K562 (cell line): ENCODE data around the gene SCYL1. TPM values are rescaled to one million over a fixed set of nuclear protein-coding genes. Genes with fewer than 3 reads are reported as not detected.

Experiments used
- ARID2 ChIP-seq: fragments of 450-650 bp; IDR thresholded peaks from 2 replicates; pipeline ENCODE4 v1.6.1; 2017; ENCODE audit warnings: antibody characterized with exemption, mild to moderate bottlenecking
- BCLAF1 ChIP-seq, 2 experiments: fragments of 450-650 bp in 1 of 2; IDR thresholded peaks; 2 replicates each; pipeline ENCODE4 v1.6.1; 2011 to 2017; ENCODE audit warnings: low read depth in 2 of 2, antibody characterized with exemption in 1 of 2, borderline replicate concordance in 1 of 2, low read length in 1 of 2, mild to moderate bottlenecking in 1 of 2, mixed read lengths in 1 of 2; ENCODE audit not compliant: control insufficient read depth in 1 of 2
- DNMT1 ChIP-seq: fragments of 450-650 bp; IDR thresholded peaks from 2 replicates; pipeline ENCODE4 v1.6.1; 2016; ENCODE audit warnings: antibody characterized with exemption, mild to moderate bottlenecking
- EP300 ChIP-seq: IDR thresholded peaks from 2 replicates; pipeline ENCODE4 v1.6.1; 2012; ENCODE audit warnings: low read length, improper control_type of control experiment
- FOXA1 ChIP-seq: fragments of 450-650 bp; IDR thresholded peaks from 2 replicates; pipeline ENCODE4 v1.6.1; 2016; ENCODE audit warnings: mild to moderate bottlenecking, borderline replicate concordance
- FOXK1 ChIP-seq: sonication (generic); formaldehyde crosslinking; IDR thresholded peaks from 2 replicates; pipeline ENCODE4 v1.8.0; 2022; ENCODE audit warnings: missing genetic modification reagents, mild to moderate bottlenecking, borderline replicate concordance
- HNRNPH1 ChIP-seq: fragments of 200-400 bp; formaldehyde crosslinking; optimal IDR thresholded peaks from 2 replicates; pipeline ENCODE3; 2017; ENCODE audit warnings: low read depth, mild to moderate bottlenecking, low read length, moderate library complexity
- MEIS2 ChIP-seq: fragments of 450-650 bp; IDR thresholded peaks from 2 replicates; pipeline ENCODE4 v1.6.1; 2014; ENCODE audit warnings: mild to moderate bottlenecking; ENCODE audit not compliant: partially characterized antibody
- NCOR1 ChIP-seq: fragments of 450-650 bp; IDR thresholded peaks from 2 replicates; pipeline ENCODE4 v1.6.1; 2016; ENCODE audit warnings: mild to moderate bottlenecking, moderate library complexity
- NFIC ChIP-seq: fragments of 450-650 bp; IDR thresholded peaks from 2 replicates; pipeline ENCODE4 v1.6.1; 2017; ENCODE audit warnings: mild to moderate bottlenecking, inconsistent platforms
- POLR2G ChIP-seq: fragments of 200-400 bp; formaldehyde crosslinking; IDR thresholded peaks from 2 replicates; pipeline ENCODE4 v1.6.1; 2017; ENCODE audit warnings: low read depth, mild to moderate bottlenecking, antibody characterized with exemption, low read length, moderate library complexity
- RFX5 ChIP-seq: IDR thresholded peaks from 2 replicates; pipeline ENCODE4 v1.6.1; 2011; ENCODE audit warnings: low read depth, mild to moderate bottlenecking, improper control_type of control experiment, low read length
- SIN3A ChIP-seq, 2 experiments: fragments of 150-350 bp in 1 of 2; IDR thresholded peaks; 2 replicates each; pipeline ENCODE4 v1.6.1; 2011 to 2016; ENCODE audit warnings: borderline replicate concordance in 2 of 2, low read depth in 2 of 2, low read length in 2 of 2, mild to moderate bottlenecking in 2 of 2, moderate library complexity in 2 of 2; ENCODE audit not compliant: control insufficient read depth in 1 of 2
- TAF15 ChIP-seq: fragments of 200-400 bp; formaldehyde crosslinking; IDR thresholded peaks from 2 replicates; pipeline ENCODE4 v1.6.1; 2017; ENCODE audit warnings: mild to moderate bottlenecking, low read depth, low read length, moderate library complexity
- TRIM24 ChIP-seq, 2 experiments: fragments of 450-650 bp; IDR thresholded peaks; 2 replicates each; pipeline ENCODE4 v1.6.1; 2016
- ZNF75A ChIP-seq: fragments of 450-650 bp; formaldehyde crosslinking; IDR thresholded peaks from 2 replicates; pipeline ENCODE4 v1.4.0; 2020; ENCODE audit warnings: mild to moderate bottlenecking
- polyA plus RNA-seq, 8 experiments: library from polyadenylated mRNA; depleted of rRNA in 4 of 8; stranded (reverse) in 5 of 8; unstranded in 3 of 8; fragments of >200 nt; fragmentation: Nextera tagmentation in 2 of 8; fragmentation: Illumina TruSeq in 1 of 8; extraction: Ambion mirVana in 2 of 8; extraction: Trizol in 1 of 8; gene quantifications; 2 replicates each; pipeline versions ENCODE4 v1.2.1 to v1.2.3, GENCODE V29; 2011 to 2014; ENCODE audit warnings: inconsistent platforms in 1 of 8, missing spikeins in 1 of 8
- total RNA-seq, 7 experiments: library from RNA; depleted of rRNA in 6 of 7; stranded (reverse); fragments of >200 nt in 6 of 7; fragmentation: Illumina TruSeq in 2 of 7; extraction: Trizol in 2 of 7; gene quantifications; 2 replicates each; pipeline versions ENCODE4 v1.2.1 to v1.2.3, GENCODE V29; 2011 to 2021; ENCODE audit warnings: low replicate concordance in 1 of 7
- TF ChIP-seq, protein P1 (sequence below): fragments of 250-450 bp; sonication (Bioruptor Pico); IDR thresholded peaks from 2 replicates; pipeline ENCODE4 v1.8.0; 2021; ENCODE audit warnings: mild to moderate bottlenecking, moderate library complexity
- TF ChIP-seq, protein P2 (sequence below): sonication (generic); formaldehyde crosslinking; IDR thresholded peaks from 2 replicates; pipeline ENCODE4 v1.8.1; 2023; ENCODE audit warnings: mild to moderate bottlenecking, missing genetic modification reagents
- TF ChIP-seq, protein P3 (sequence below): sonication (generic); formaldehyde crosslinking; IDR thresholded peaks from 2 replicates; pipeline ENCODE4 v1.8.0; 2023; ENCODE audit warnings: missing genetic modification reagents, mild to moderate bottlenecking, borderline replicate concordance

SCYL1 gene
- total and polyA plus RNA-seq, 9 of the 15 experiments (the other 6 are each of a cell fraction or from before 2014, with no cell fraction given): 1.9 to 145 (median 57.6) TPM

DNA sequence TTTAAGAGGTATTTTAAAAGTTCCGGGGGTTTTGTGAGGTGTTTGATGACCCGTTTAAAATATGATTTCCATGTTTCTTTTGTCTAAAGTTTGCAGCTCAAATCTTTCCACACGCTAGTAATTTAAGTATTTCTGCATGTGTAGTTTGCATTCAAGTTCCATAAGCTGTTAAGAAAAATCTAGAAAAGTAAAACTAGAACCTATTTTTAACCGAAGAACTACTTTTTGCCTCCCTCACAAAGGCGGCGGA lies 26.2 kb upstream of the SCYL1 start (continued):
- TF ChIP-seq HNRNPH1 (no peak), FOXK1 (no peak), TRIM24 (IDR thresholded peaks at IDR 0.05) (peak in 1 of 2 experiments; percentile 67; a peak in 2 of 4 replicates), RFX5 (no peak), ZNF75A (no peak), FOXA1 (no peak), DNMT1 (no peak), EP300 (no peak), ARID2 (no peak), POLR2G (no peak), MEIS2 (no peak), TAF15 (no peak), BCLAF1 (IDR thresholded peaks at IDR 0.05; ENCODE audit: borderline replicate concordance in 1 of 2, control insufficient read depth in 1 of 2, low read depth in 2 of 2, low read length in 1 of 2) (no peak), NFIC (no peak), SIN3A (IDR thresholded peaks at IDR 0.05; ENCODE audit: borderline replicate concordance in 2 of 2, control insufficient read depth in 1 of 2, low read depth in 2 of 2, low read length in 2 of 2) (no peak), NCOR1 (no peak)
- TF ChIP-seq, protein P1, sequence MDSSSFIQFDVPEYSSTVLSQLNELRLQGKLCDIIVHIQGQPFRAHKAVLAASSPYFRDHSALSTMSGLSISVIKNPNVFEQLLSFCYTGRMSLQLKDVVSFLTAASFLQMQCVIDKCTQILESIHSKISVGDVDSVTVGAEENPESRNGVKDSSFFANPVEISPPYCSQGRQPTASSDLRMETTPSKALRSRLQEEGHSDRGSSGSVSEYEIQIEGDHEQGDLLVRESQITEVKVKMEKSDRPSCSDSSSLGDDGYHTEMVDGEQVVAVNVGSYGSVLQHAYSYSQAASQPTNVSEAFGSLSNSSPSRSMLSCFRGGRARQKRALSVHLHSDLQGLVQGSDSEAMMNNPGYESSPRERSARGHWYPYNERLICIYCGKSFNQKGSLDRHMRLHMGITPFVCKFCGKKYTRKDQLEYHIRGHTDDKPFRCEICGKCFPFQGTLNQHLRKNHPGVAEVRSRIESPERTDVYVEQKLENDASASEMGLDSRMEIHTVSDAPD (CRISPR knock-in tag): no peak
- TF ChIP-seq, protein P2, sequence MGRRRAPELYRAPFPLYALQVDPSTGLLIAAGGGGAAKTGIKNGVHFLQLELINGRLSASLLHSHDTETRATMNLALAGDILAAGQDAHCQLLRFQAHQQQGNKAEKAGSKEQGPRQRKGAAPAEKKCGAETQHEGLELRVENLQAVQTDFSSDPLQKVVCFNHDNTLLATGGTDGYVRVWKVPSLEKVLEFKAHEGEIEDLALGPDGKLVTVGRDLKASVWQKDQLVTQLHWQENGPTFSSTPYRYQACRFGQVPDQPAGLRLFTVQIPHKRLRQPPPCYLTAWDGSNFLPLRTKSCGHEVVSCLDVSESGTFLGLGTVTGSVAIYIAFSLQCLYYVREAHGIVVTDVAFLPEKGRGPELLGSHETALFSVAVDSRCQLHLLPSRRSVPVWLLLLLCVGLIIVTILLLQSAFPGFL (CRISPR knock-in tag): no peak
- TF ChIP-seq, protein P3, sequence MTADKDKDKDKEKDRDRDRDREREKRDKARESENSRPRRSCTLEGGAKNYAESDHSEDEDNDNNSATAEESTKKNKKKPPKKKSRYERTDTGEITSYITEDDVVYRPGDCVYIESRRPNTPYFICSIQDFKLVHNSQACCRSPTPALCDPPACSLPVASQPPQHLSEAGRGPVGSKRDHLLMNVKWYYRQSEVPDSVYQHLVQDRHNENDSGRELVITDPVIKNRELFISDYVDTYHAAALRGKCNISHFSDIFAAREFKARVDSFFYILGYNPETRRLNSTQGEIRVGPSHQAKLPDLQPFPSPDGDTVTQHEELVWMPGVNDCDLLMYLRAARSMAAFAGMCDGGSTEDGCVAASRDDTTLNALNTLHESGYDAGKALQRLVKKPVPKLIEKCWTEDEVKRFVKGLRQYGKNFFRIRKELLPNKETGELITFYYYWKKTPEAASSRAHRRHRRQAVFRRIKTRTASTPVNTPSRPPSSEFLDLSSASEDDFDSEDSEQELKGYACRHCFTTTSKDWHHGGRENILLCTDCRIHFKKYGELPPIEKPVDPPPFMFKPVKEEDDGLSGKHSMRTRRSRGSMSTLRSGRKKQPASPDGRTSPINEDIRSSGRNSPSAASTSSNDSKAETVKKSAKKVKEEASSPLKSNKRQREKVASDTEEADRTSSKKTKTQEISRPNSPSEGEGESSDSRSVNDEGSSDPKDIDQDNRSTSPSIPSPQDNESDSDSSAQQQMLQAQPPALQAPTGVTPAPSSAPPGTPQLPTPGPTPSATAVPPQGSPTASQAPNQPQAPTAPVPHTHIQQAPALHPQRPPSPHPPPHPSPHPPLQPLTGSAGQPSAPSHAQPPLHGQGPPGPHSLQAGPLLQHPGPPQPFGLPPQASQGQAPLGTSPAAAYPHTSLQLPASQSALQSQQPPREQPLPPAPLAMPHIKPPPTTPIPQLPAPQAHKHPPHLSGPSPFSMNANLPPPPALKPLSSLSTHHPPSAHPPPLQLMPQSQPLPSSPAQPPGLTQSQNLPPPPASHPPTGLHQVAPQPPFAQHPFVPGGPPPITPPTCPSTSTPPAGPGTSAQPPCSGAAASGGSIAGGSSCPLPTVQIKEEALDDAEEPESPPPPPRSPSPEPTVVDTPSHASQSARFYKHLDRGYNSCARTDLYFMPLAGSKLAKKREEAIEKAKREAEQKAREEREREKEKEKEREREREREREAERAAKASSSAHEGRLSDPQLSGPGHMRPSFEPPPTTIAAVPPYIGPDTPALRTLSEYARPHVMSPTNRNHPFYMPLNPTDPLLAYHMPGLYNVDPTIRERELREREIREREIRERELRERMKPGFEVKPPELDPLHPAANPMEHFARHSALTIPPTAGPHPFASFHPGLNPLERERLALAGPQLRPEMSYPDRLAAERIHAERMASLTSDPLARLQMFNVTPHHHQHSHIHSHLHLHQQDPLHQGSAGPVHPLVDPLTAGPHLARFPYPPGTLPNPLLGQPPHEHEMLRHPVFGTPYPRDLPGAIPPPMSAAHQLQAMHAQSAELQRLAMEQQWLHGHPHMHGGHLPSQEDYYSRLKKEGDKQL (CRISPR knock-in tag): no peak
